HepG2 (cell line): ENCODE results near the gene ADARB2. TPM values are rescaled to one million over a fixed set of nuclear protein-coding genes. Genes with fewer than 3 reads are reported as not detected.
"Not testable (repeated sequence)": the region's sequence is repeated elsewhere in the genome, so short reads cannot be mapped to it uniquely, and the experiment has no call there.

Source experiments
- ATAC-seq: fragments of 200-7000 bp; cut with Tn5 transposase; 3 replicates; pipeline ENCODE4 v1.9.1; 2020; ENCODE audit warnings: mild to moderate bottlenecking, moderate library complexity
- BruUV-seq: library from RNA; stranded (reverse); fragments of 400-500 nt; replicated peaks from 2 replicates; lab custom pipeline; 2021; lab: Mats Ljungman, UMichigan
- CTCF ChIA-PET: fragments of 300-600 bp; formaldehyde crosslinking; extraction: SDS; loops from one replicate; lab custom pipeline; 2021; ENCODE audit warnings: low total read pairs, inconsistent platforms, low intra/inter-chr PET ratio; lab: Yijun Ruan, JAX
- POLR2A ChIA-PET: fragments of 350-600 bp; sonication (Branson Sonifier 250); formaldehyde crosslinking; loops from one replicate; lab custom pipeline; 2020; ENCODE audit warnings: antibody characterized with exemption, inconsistent platforms; lab: Yijun Ruan, JAX
- DNase-seq: peaks from one replicate; pipeline ENCODE4 v3.0.0-alpha.2; 2015; ENCODE audit warnings: low spot score
- FAIRE-seq: peaks from 3 replicates; lab custom pipeline; 2011; peaks lifted over from hg19 to GRCh38; lab: Jason Lieb, UNC
- H2AFZ ChIP-seq: one replicate; pipeline ENCODE4 v1.6.1; 2011; ENCODE audit warnings: low read length, inconsistent platforms
- H3K27ac ChIP-seq: fragments of 300-600 bp; 3 replicates; pipeline ENCODE4 v1.8.0; 2011; ENCODE audit warnings: mixed run types, mild to moderate bottlenecking, mixed read lengths, low read length, inconsistent platforms; ENCODE audit not compliant: insufficient read depth; ENCODE audit errors: extremely low read length
- H3K27me3 ChIP-seq, 2 experiments: fragments of 200-600 bp in 1 of 2; 2 replicates in 1 of 2; 3 replicates in 1 of 2; pipeline versions ENCODE4 v1.6.0 to v1.8.0; 2011; ENCODE audit warnings: low read length in 2 of 2, mild to moderate bottlenecking in 2 of 2, moderate library complexity in 2 of 2, inconsistent platforms in 1 of 2; ENCODE audit not compliant: insufficient read depth in 2 of 2, control insufficient read depth in 1 of 2
- H3K36me3 ChIP-seq, 2 experiments: fragments of 200-600 bp in 1 of 2; replicated peaks in 1 of 2; 2 replicates in 1 of 2; 3 replicates in 1 of 2; pipeline versions ENCODE4 v1.5.1 to v1.8.0; 2011; ENCODE audit warnings: low read length in 2 of 2, inconsistent platforms in 1 of 2; ENCODE audit not compliant: insufficient read depth in 2 of 2, control insufficient read depth in 1 of 2
- H3K4me1 ChIP-seq: 2 replicates; pipeline ENCODE4 v1.5.1; 2012; ENCODE audit warnings: low read length, inconsistent platforms; ENCODE audit not compliant: insufficient read depth
- H3K4me2 ChIP-seq: 2 replicates; pipeline ENCODE4 v1.6.0; 2011; ENCODE audit warnings: low read depth, low read length, inconsistent platforms
- H3K4me3 ChIP-seq, 3 experiments: fragments of 200-600 bp in 1 of 3; sonication (generic), shearing (Covaris generic) in 1 of 3; replicated peaks in 1 of 3; 2 replicates each; pipeline ENCODE4 v1.5.1; 2011 to 2016; ENCODE audit warnings: low read length in 3 of 3, inconsistent platforms in 2 of 3, low read depth in 2 of 3, mild to moderate bottlenecking in 2 of 3, control low read depth in 1 of 3, mixed read lengths in 1 of 3; ENCODE audit not compliant: insufficient read depth in 1 of 3
- H3K79me2 ChIP-seq: one replicate; pipeline ENCODE4 v1.6.1; 2011; ENCODE audit warnings: low read length, inconsistent platforms; ENCODE audit not compliant: insufficient read depth
- H3K9ac ChIP-seq: 2 replicates; pipeline ENCODE4 v1.6.0; 2011; ENCODE audit warnings: mild to moderate bottlenecking, low read depth, low read length, inconsistent platforms; ENCODE audit not compliant: insufficient read depth
- H3K9me3 ChIP-seq: 2 replicates; pipeline ENCODE4 v1.5.1; 2012; ENCODE audit warnings: mild to moderate bottlenecking, low read length
- H4K20me1 ChIP-seq: 2 replicates; pipeline ENCODE4 v1.6.0; 2011; ENCODE audit warnings: inconsistent platforms, mild to moderate bottlenecking, low read length, moderate library complexity; ENCODE audit not compliant: insufficient read depth
- GPBP1L1 ChIP-seq: sonication (generic); formaldehyde crosslinking; IDR thresholded peaks from 2 replicates; pipeline ENCODE4 v1.5.0; 2020; ENCODE audit warnings: mild to moderate bottlenecking, missing genetic modification reagents
- JUN ChIP-seq: sonication (generic); formaldehyde crosslinking; IDR thresholded peaks from 2 replicates; pipeline ENCODE4 v1.4.0; 2020; ENCODE audit warnings: mild to moderate bottlenecking, missing genetic modification reagents
- MAFG ChIP-seq: sonication (generic); formaldehyde crosslinking; IDR thresholded peaks from 2 replicates; pipeline ENCODE4 v1.5.1; 2020; ENCODE audit warnings: mild to moderate bottlenecking, missing genetic modification reagents
- NONO ChIP-seq, 2 experiments: fragments of 450-650 bp in 1 of 2; sonication (generic) in 1 of 2; formaldehyde crosslinking in 1 of 2; IDR thresholded peaks in 1 of 2; conservative IDR thresholded peaks in 1 of 2; 2 replicates each; pipeline versions ENCODE4 v1.6.1 to v1.8.0; 2017 to 2022; ENCODE audit warnings: mild to moderate bottlenecking in 1 of 2, missing genetic modification reagents in 1 of 2, moderate library complexity in 1 of 2
- TARDBP ChIP-seq: sonication (generic); formaldehyde crosslinking; IDR thresholded peaks from 2 replicates; pipeline ENCODE4 v1.8.0; 2022; ENCODE audit warnings: mild to moderate bottlenecking, missing genetic modification reagents
- ZBTB33 ChIP-seq: sonication (generic); formaldehyde crosslinking; IDR thresholded peaks from 2 replicates; pipeline ENCODE4 v1.4.0; 2020; ENCODE audit warnings: missing genetic modification reagents
- ZNF121 ChIP-seq: sonication (generic); formaldehyde crosslinking; IDR thresholded peaks from 2 replicates; pipeline ENCODE4 v1.5.0; 2020; ENCODE audit warnings: mild to moderate bottlenecking, missing genetic modification reagents
- ZNF574 ChIP-seq: sonication (generic); formaldehyde crosslinking; IDR thresholded peaks from 2 replicates; pipeline ENCODE4 v1.4.0; 2020; ENCODE audit warnings: missing genetic modification reagents
- ZNF792 ChIP-seq: IDR thresholded peaks from 2 replicates; pipeline ENCODE4 v1.6.1; 2016
- ZNF800 ChIP-seq: sonication (generic); formaldehyde crosslinking; IDR thresholded peaks from 2 replicates; pipeline ENCODE4 v1.4.0; 2020; ENCODE audit warnings: missing genetic modification reagents
- WGBS: methylation state at CpG from one replicate; pipeline ENCODE4 v1.1.6; 2017; ENCODE audit warnings: low lambda C conversion rate; 5-methylcytosine and 5-hydroxymethylcytosine counted together
- in situ Hi-C: cut with HindIII; loops from 2 replicates; pipeline ENCODE4 v1.10.0; 2017; ENCODE audit warnings: low pct_unique_long_range_greater_than_20kb; ENCODE audit not compliant: extremely low pct_ligation_motif_present
- intact Hi-C: fragments of 100-400 bp; cut with micrococcal nuclease; formaldehyde crosslinking; loops from one replicate; pipeline ENCODE4 v1.10.0; 2022; ENCODE audit not compliant: unreplicated experiment
- polyA plus RNA-seq, 8 experiments: library from polyadenylated mRNA; depleted of rRNA in 3 of 8; stranded (reverse) in 7 of 8; unstranded in 1 of 8; fragments of >200 nt; fragmentation: Illumina TruSeq in 4 of 8; extraction: Trizol in 4 of 8; gene quantifications; 2 replicates each; pipeline versions ENCODE4 v1.2.1 to v1.2.3, GENCODE V29; 2011 to 2016; ENCODE audit warnings: low read depth in 4 of 8, missing spikeins in 1 of 8, mixed read lengths in 1 of 8; ENCODE audit not compliant: insufficient read depth in 1 of 8
- total RNA-seq, 5 experiments: library from RNA; depleted of rRNA; stranded (reverse); fragments of >200 nt; fragmentation: Illumina TruSeq; extraction: Trizol; gene quantifications; 2 replicates each; pipeline ENCODE4 v1.2.3, GENCODE V29; 2016; ENCODE audit warnings: low read depth in 1 of 5

ADARB2 gene
- total and polyA plus RNA-seq, 2 of the 13 experiments (the other 11 are each of a cell fraction or from before 2014, with no cell fraction given) = not detected

GRCh38 chr10:1326514-1326913, 410.8 kb downstream of the ADARB2 start:
- H3K79me2 ChIP-seq, H3K4me3 ChIP-seq, BruUV-seq, ATAC-seq, H4K20me1 ChIP-seq, H3K4me2 ChIP-seq, FAIRE-seq, H3K36me3 ChIP-seq, CTCF ChIA-PET, POLR2A ChIA-PET, H2AFZ ChIP-seq: not testable (repeated sequence)
- H3K27me3 ChIP-seq = peaks cover 0 to 17% of the 10 kb centered on the region in 2 experiments; a peak in 3 of 5 replicates
- 81% methylated on average over 18 of the region's 20 CpGs for WGBS
- TF ChIP-seq ZBTB33 = peak; percentile 57; the same call in 1 of the 2 replicates
- TF ChIP-seq, all 625 proteins: peak for 1; not testable (repeated sequence) for 624
- intact Hi-C loops, H3K4me1 ChIP-seq, in situ Hi-C loops, H3K9ac ChIP-seq, H3K27ac ChIP-seq, H3K9me3 ChIP-seq, DNase-seq: not testable (repeated sequence)

- intact Hi-C loops (no loop called here), in situ Hi-C loops (no loop called here)
- Histone ChIP-seq H3K36me3 (no peaks in the 10 kb centered on the region), H3K4me3 (no peak overlapping the region), H3K27ac (no peak overlapping the region), H3K4me1 (no peaks in the 10 kb centered on the region), H3K79me2 (no peaks in the 10 kb centered on the region), H4K20me1 (no peaks in the 10 kb centered on the region), H3K9me3 (no peaks in the 10 kb centered on the region), H3K9ac (no peak overlapping the region), H2AFZ (no peak overlapping the region), H3K4me2 (no peak overlapping the region), H3K27me3 (peaks cover 0 to 17% of the 10 kb centered on the region in 2 experiments; a peak in 3 of 5 replicates)
- ATAC-seq (no peak), FAIRE-seq (no peak), DNase-seq (no peak)
- no TSS peak for BruUV-seq
- POLR2A ChIA-PET = no interaction called here
- WGBS = 49% methylated on average over 8 of the region's 10 CpGs
- CTCF ChIA-PET = no interaction called here
- no peak for TF ChIP-seq GPBP1L1
- no peak for TF ChIP-seq JUN (CRISPR knock-in tag)
- TF ChIP-seq NONO (IDR thresholded peaks at IDR 0.05) = no peak
- no peak for TF ChIP-seq NONO (CRISPR knock-in tag; conservative IDR thresholded peaks at IDR 0.05)
- no peak for TF ChIP-seq ZNF800 (CRISPR knock-in tag)
- TF ChIP-seq ZNF121 (CRISPR knock-in tag) = no peak
- TF ChIP-seq ZNF574 (CRISPR knock-in tag) = no peak
- TF ChIP-seq ZNF792 (CRISPR knock-in tag) = no peak
- TF ChIP-seq MAFG (CRISPR knock-in tag) = no peak
- no peak for TF ChIP-seq TARDBP (CRISPR knock-in tag)
Observed at GRCh38 chr10:1324903-1325302, 412.4 kb downstream of the ADARB2 start.
